Measurements from ENCODE around the gene KLHDC8A. TPM values are rescaled to one million over a fixed set of nuclear protein-coding genes. Genes with fewer than 3 reads are reported as not detected.

Gene KLHDC8A
- total and polyA plus RNA-seq, 2 of the 4 experiments (the other 2 are of a cell fraction): not detected

GRCh38 chr1:205291596-205291995, 65.1 kb downstream of the KLHDC8A start:
- no peak overlapping the region for H4K5ac ChIP-seq (ENCODE audit: low read depth, low read length)
- 90% methylated on average over 2 of the region's 6 CpGs; no CpG with 5 or more reads in 1 of the 2 experiments for WGBS, 2 experiments (ENCODE audit: extremely low coverage in 2 of 2, insufficient read length in 1 of 2)
- no peak overlapping the region for H3K4me3 ChIP-seq (ENCODE audit: insufficient read depth, low read depth, low read length)
- H3K23ac ChIP-seq (ENCODE audit: low read depth, low read length): no peak overlapping the region
- peak overlapping the region; percentile 80; the same call in 1 of the 2 replicates for H3K4ac ChIP-seq (ENCODE audit: low read depth, low read length)
- H2BK5ac ChIP-seq (ENCODE audit: low read depth, low read length, poor library complexity, severe bottlenecking): no peak overlapping the region
- peaks cover 49% of the 10 kb centered on the region for H3K9me1 ChIP-seq (ENCODE audit: insufficient read depth, low read length)
- H2BK120ac ChIP-seq (ENCODE audit: low read depth, low read length): peak overlapping the region; percentile 83; the same call in 1 of the 2 replicates
- H2AFZ ChIP-seq (replicated peaks; ENCODE audit: low read length, poor library complexity): no peak overlapping the region
- H3K79me1 ChIP-seq (ENCODE audit: low read depth in 1 of 2, low read length in 2 of 2): peaks cover 8 to 44% of the 10 kb centered on the region in 2 experiments; a peak in 3 of 4 replicates
- H3K56ac ChIP-seq (ENCODE audit: extremely low read depth, insufficient read depth, low read length): no peak overlapping the region
- in situ Hi-C loops (cut with MboI; ENCODE audit: low sequenced_read_pairs): no loop called here
- no TSS peak for BruUV-seq (replicated peaks)
- H2BK15ac ChIP-seq (ENCODE audit: low read depth, low read length): peak overlapping the region; percentile 85; the same call in 2 of the 3 replicates
- peak overlapping the region; percentile 77; the same call in 1 of the 2 replicates for H2AK5ac ChIP-seq (ENCODE audit: low read depth, low read length)
- ChIA-PET CTCF (no interaction called here), POLR2A (ENCODE audit: unreplicated experiment) (no interaction called here)
- peak overlapping the region; percentile 10; the same call in 1 of the 2 replicates for H3K27ac ChIP-seq (ENCODE audit: insufficient read depth, low read length)
- H4K91ac ChIP-seq (ENCODE audit: insufficient read depth, low read depth, low read length): peak overlapping the region; percentile 57
- dilution Hi-C loops (cut with HindIII; ENCODE audit: low sequenced_read_pairs, unreplicated experiment): no loop called here
- 0 out of 2 replicates have a peak overlapping the region, but pooled peaks have one; percentile 1 for H3K14ac ChIP-seq (replicated peaks; ENCODE audit: low read depth, low read length)
- 0 out of 2 replicates have a peak overlapping the region, but pooled peaks have one; percentile 27 for H3K18ac ChIP-seq (ENCODE audit: low read depth, low read length)
- intact Hi-C loops (cut with micrococcal nuclease): no loop called here
- peak overlapping the region; percentile 79; the same call in 1 of the 2 replicates for H2BK20ac ChIP-seq (ENCODE audit: low read depth, low read length)
- H3K4me2 ChIP-seq (ENCODE audit: low read depth, low read length): no peak overlapping the region
- TF ChIP-seq BHLHE40 (IDR thresholded peaks at IDR 0.05; ENCODE audit: low read depth, low read length) (no peak), ELK1 (IDR thresholded peaks at IDR 0.05; ENCODE audit: borderline replicate concordance, low read depth, low read length) (no peak), POLR2A (IDR thresholded peaks at IDR 0.05; ENCODE audit: low read depth, low read length) (no peak), USF2 (IDR thresholded peaks at IDR 0.05; ENCODE audit: low read depth, low read length) (no peak), MAFK (IDR thresholded peaks at IDR 0.05; ENCODE audit: low read depth, low read length) (no peak), MXI1 (IDR thresholded peaks at IDR 0.05; ENCODE audit: borderline replicate concordance, low read depth, low read length) (no peak), CHD1 (IDR thresholded peaks at IDR 0.05; ENCODE audit: low read depth, low read length) (no peak), CEBPB (IDR thresholded peaks at IDR 0.05; ENCODE audit: low read depth, low read length) (no peak), SMC3 (IDR thresholded peaks at IDR 0.05; ENCODE audit: low read depth, low read length) (no peak), RFX5 (IDR thresholded peaks at IDR 0.05; ENCODE audit: low read depth, low read length) (no peak), FOS (IDR thresholded peaks at IDR 0.05; ENCODE audit: low read depth, low read length) (no peak), NFE2L2 (IDR thresholded peaks at IDR 0.05; ENCODE audit: low read depth, low read length) (no peak), RCOR1 (IDR thresholded peaks at IDR 0.05; ENCODE audit: insufficient replicate concordance, low read length) (no peak), MAZ (IDR thresholded peaks at IDR 0.05; ENCODE audit: borderline replicate concordance, low read depth, low read length) (no peak), RAD21 (IDR thresholded peaks at IDR 0.05; ENCODE audit: low read length) (no peak)
- TF ChIP-seq, protein P1, sequence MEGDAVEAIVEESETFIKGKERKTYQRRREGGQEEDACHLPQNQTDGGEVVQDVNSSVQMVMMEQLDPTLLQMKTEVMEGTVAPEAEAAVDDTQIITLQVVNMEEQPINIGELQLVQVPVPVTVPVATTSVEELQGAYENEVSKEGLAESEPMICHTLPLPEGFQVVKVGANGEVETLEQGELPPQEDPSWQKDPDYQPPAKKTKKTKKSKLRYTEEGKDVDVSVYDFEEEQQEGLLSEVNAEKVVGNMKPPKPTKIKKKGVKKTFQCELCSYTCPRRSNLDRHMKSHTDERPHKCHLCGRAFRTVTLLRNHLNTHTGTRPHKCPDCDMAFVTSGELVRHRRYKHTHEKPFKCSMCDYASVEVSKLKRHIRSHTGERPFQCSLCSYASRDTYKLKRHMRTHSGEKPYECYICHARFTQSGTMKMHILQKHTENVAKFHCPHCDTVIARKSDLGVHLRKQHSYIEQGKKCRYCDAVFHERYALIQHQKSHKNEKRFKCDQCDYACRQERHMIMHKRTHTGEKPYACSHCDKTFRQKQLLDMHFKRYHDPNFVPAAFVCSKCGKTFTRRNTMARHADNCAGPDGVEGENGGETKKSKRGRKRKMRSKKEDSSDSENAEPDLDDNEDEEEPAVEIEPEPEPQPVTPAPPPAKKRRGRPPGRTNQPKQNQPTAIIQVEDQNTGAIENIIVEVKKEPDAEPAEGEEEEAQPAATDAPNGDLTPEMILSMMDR (conservative IDR thresholded peaks at IDR 0.05; ENCODE audit: low read depth, low read length): no peak
- ATAC-seq (ENCODE audit: low read depth) (no peak), DNase-seq (no peak)
- peaks cover 31% of the 10 kb centered on the region for H3K4me1 ChIP-seq (ENCODE audit: control insufficient read depth, insufficient read depth, low read length)
- H3K9me3 ChIP-seq (ENCODE audit: control insufficient read depth, insufficient read depth, low read length): no peaks in the 10 kb centered on the region
- H2AK9ac ChIP-seq (replicated peaks; ENCODE audit: low read depth, low read length, poor library complexity): no peak overlapping the region
- no peaks in the 10 kb centered on the region for H3K36me3 ChIP-seq (ENCODE audit: control insufficient read depth, insufficient read depth, low read length)
- H4K20me1 ChIP-seq (ENCODE audit: insufficient read depth, low read length): no peaks in the 10 kb centered on the region
- 0 out of 4 replicates have a peak overlapping the region, but pooled peaks of 1 of the 2 experiments have one; percentile 31 for H4K8ac ChIP-seq (ENCODE audit: low read depth in 2 of 2, low read length in 2 of 2)
- no peaks in the 10 kb centered on the region for H3K27me3 ChIP-seq (ENCODE audit: control insufficient read depth, insufficient read depth, low read length)
- no peak overlapping the region for H3K9ac ChIP-seq (ENCODE audit: low read depth, low read length)

Measured in IMR-90 (cell line).